Tibial nerve (tissue), 4 donors: ENCODE data around the gene BRIP1.

Source experiments
- CTCF ChIP-seq, 5 experiments: fragments of 200-600 bp in 3 of 5; fragments of 450-650 bp in 2 of 5; sonication (generic) in 3 of 5; IDR thresholded peaks; one replicate each; pipeline ENCODE4 v1.5.1; 2016 to 2019; ENCODE audit warnings: antibody characterized with exemption in 5 of 5, mild to moderate bottlenecking in 3 of 5, moderate library complexity in 2 of 5
- EP300 ChIP-seq, 2 donors: sonication (generic); formaldehyde crosslinking; IDR thresholded peaks; one replicate each; pipeline ENCODE4 v1.6.1; 2017; ENCODE audit warnings: antibody characterized with exemption in 2 of 2, mild to moderate bottlenecking in 1 of 2
- POLR2A ChIP-seq, 2 donors: fragments of 450-650 bp; IDR thresholded peaks; one replicate each; pipeline ENCODE4 v1.6.1; 2017; ENCODE audit warnings: antibody characterized with exemption in 2 of 2, mild to moderate bottlenecking in 2 of 2, moderate library complexity in 2 of 2

- TF ChIP-seq EP300 (IDR thresholded peaks at IDR 0.05) (no peak), CTCF (IDR thresholded peaks at IDR 0.05) (no peak), POLR2A (IDR thresholded peaks at IDR 0.05) (no peak)
Observed at GRCh38 chr17:61764846-61765245, 98.5 kb downstream of the BRIP1 start.
